Gastroesophageal sphincter (tissue), 3 donors: ENCODE results near the gene DRGX.

Source experiments
- CTCF ChIP-seq, 4 experiments: fragments of 200-600 bp in 2 of 4; fragments of 450-650 bp in 2 of 4; sonication (generic) in 1 of 4; IDR thresholded peaks; one replicate each; pipeline ENCODE4 v1.5.1; 2017 to 2019; ENCODE audit warnings: antibody characterized with exemption in 4 of 4, mild to moderate bottlenecking in 2 of 4, moderate library complexity in 2 of 4
- POLR2AphosphoS5 ChIP-seq: sonication (generic); formaldehyde crosslinking; IDR thresholded peaks from one replicate; pipeline ENCODE4 v1.6.1; 2017; ENCODE audit warnings: antibody characterized with exemption

- TF ChIP-seq CTCF (IDR thresholded peaks at IDR 0.05) (no peak), POLR2AphosphoS5 (no peak)
Measured at GRCh38 chr10:49349390-49349789, 46.5 kb downstream of the DRGX start.
